SK-N-MC (cell line): ENCODE measurements around the gene WDCP.

Source experiments
- EZH2 ChIP-seq: fragments of 200-600 bp; sonication (generic); IDR thresholded peaks from one replicate; pipeline ENCODE4 v1.6.1; 2017; ENCODE audit warnings: antibody characterized with exemption
- FOXP2 ChIP-seq: optimal IDR thresholded peaks from 2 replicates; pipeline ENCODE3; 2011; ENCODE audit warnings: mild to moderate bottlenecking, moderate library complexity; ENCODE audit not compliant: insufficient read depth; ENCODE audit errors: extremely low read length, control extremely low read depth
- POLR2AphosphoS5 ChIP-seq: IDR thresholded peaks from 2 replicates; pipeline ENCODE4 v1.6.1; 2012; ENCODE audit warnings: mild to moderate bottlenecking, low read depth, low read length, borderline replicate concordance

GRCh38 chr2:24072259-24072658 is 25.1 kb upstream of the WDCP start:
- TF ChIP-seq EZH2 (no peak), POLR2AphosphoS5 (no peak), FOXP2 (no peak)
